Measurements from ENCODE around the gene TRIM3. TPM values are rescaled to one million over a fixed set of nuclear protein-coding genes. Genes with fewer than 3 reads are reported as not detected.
A peak's percentile ranks its signal among the peaks of the same experiment; 100 is the strongest.

TRIM3 gene
- total and polyA plus RNA-seq, 2 donors (not counting 1 experiment from before 2014, with no cell fraction given): 11.4 to 20.1 TPM

DNA sequence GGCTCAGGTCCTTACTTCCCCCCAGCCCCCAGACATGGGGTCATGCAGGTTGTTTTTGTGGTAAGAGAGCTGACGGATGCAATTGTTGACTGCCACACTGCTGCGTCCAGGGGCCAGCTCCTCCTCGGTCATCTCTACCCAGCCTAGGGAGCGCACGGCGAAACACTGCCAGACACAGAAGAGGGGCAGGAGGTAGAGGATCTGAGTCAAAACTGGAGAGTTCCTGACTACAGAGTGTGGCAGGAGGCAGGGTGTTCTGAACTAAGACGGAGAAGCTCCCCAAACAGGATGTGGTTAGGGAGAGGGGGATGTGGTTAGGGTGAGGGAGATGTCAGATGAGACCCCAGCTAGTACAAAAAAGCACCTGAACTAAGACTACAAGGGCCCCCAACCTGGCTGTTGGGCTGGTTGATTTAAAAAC is 71.2 kb downstream of the TRIM3 start:
- ATAC-seq (ENCODE audit: low read depth) (peak; percentile 83), DNase-seq (peak; percentile 81)
- TF ChIP-seq EZH2 (IDR thresholded peaks at IDR 0.05; ENCODE audit: borderline replicate concordance, insufficient read depth, low read depth, low read length, poor library complexity, severe bottlenecking): no peak
- TF ChIP-seq, protein P1, sequence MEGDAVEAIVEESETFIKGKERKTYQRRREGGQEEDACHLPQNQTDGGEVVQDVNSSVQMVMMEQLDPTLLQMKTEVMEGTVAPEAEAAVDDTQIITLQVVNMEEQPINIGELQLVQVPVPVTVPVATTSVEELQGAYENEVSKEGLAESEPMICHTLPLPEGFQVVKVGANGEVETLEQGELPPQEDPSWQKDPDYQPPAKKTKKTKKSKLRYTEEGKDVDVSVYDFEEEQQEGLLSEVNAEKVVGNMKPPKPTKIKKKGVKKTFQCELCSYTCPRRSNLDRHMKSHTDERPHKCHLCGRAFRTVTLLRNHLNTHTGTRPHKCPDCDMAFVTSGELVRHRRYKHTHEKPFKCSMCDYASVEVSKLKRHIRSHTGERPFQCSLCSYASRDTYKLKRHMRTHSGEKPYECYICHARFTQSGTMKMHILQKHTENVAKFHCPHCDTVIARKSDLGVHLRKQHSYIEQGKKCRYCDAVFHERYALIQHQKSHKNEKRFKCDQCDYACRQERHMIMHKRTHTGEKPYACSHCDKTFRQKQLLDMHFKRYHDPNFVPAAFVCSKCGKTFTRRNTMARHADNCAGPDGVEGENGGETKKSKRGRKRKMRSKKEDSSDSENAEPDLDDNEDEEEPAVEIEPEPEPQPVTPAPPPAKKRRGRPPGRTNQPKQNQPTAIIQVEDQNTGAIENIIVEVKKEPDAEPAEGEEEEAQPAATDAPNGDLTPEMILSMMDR (IDR thresholded peaks at IDR 0.05): no peak
- peak overlapping the region in 4 of 5 experiments; percentile 10 to 51 (median 34) for H3K4me3 ChIP-seq (ENCODE audit: control extremely low read depth in 1 of 5, extremely low read depth in 1 of 5, insufficient read depth in 1 of 5, low read depth in 2 of 5, low read length in 4 of 5)
- H3K27ac ChIP-seq (ENCODE audit: low read length in 2 of 2): peak overlapping the region; percentile 60 to 62
- H3K4me1 Mint-ChIP-seq: peaks cover 59% of the 10 kb centered on the region
- no peaks in the 10 kb centered on the region for H3K27me3 ChIP-seq (replicated peaks in 1 of 4; ENCODE audit: control extremely low read depth in 1 of 4, control insufficient read depth in 3 of 4, insufficient read depth in 4 of 4, low read length in 3 of 4)
- no peaks in the 10 kb centered on the region for H3K9me3 Mint-ChIP-seq (ENCODE audit: insufficient read depth)
- WGBS (ENCODE audit: insufficient coverage): 0% methylated on average over 7 of the region's 7 CpGs
- intact Hi-C loops (cut with micrococcal nuclease): loop anchor here (1.0 kb wide), 1 partner anchor 16 kb away; no protein-coding TSS in a partner anchor
- ChIA-PET POLR2A (interaction anchor here (1.0 to 1.5 kb wide), 2 partner anchors 12 to 17 kb away, joined by 5 to 7 read pairs; partner anchors contain the start of gene SMPD1), CTCF (interaction anchor here (1.4 to 6.0 kb wide), 4 partner anchors 12 to 42 kb away, joined by 4 to 49 read pairs (median 12); partner anchors contain the start of genes APBB1 and SMPD1)
- peaks cover 0 to 5% of the 10 kb centered on the region in 2 experiments for H3K36me3 ChIP-seq (replicated peaks in 1 of 2; ENCODE audit: control extremely low read depth in 1 of 2, control insufficient read depth in 1 of 2, extremely low read depth in 1 of 2, insufficient read depth in 2 of 2, low read length in 1 of 2)
- H3K27me3 Mint-ChIP-seq: no peaks in the 10 kb centered on the region
- peak overlapping the region; percentile 90 for H3K27ac Mint-ChIP-seq
- H3K9ac ChIP-seq (ENCODE audit: low read length): peak overlapping the region; percentile 53
- H4K20me1 ChIP-seq (ENCODE audit: control insufficient read depth, insufficient read depth, low read length, poor library complexity, severe bottlenecking): no peaks in the 10 kb centered on the region
- peaks cover 39 to 43% of the 10 kb centered on the region in 2 donors for H3K4me1 ChIP-seq (ENCODE audit: control insufficient read depth in 2 of 2, insufficient read depth in 2 of 2, low read length in 2 of 2)
- peak overlapping the region; percentile 44 for H2AFZ ChIP-seq (ENCODE audit: insufficient read depth, low read depth, low read length, poor library complexity, severe bottlenecking)
- no peaks in the 10 kb centered on the region for H3K79me2 ChIP-seq (ENCODE audit: control insufficient read depth, insufficient read depth, low read length)
- peak overlapping the region; percentile 83 for H3K4me2 ChIP-seq (replicated peaks; ENCODE audit: low read depth, low read length, poor library complexity, severe bottlenecking)
- no peaks in the 10 kb centered on the region for H3K9me3 ChIP-seq (ENCODE audit: control extremely low read depth in 1 of 3, control insufficient read depth in 2 of 3, insufficient read depth in 1 of 3, low read length in 2 of 3)
- H3K4me3 Mint-ChIP-seq: peak overlapping the region; percentile 80

DNA sequence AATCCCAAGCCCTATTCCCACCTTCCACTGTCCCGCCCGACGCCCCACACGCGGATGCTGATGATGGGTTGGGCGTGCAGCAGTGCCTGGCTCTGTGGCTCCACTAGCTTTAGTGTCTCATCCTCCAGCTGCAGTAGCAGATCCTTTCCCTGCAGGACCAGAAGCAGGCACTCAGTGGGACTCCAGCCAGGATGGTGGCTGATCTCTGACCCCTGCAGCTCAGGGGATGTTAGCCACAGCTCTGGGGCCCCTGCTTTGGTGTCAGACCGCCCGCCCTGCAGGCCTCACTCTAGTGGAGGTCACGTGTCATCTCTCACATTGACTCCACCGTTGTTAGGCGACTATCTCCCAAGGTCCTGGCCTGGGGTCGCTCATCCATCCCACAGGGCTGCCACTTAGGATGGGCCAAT is 71.7 kb downstream of the TRIM3 start:
- Histone ChIP-seq H3K9ac (ENCODE audit: low read length) (peak overlapping the region; percentile 53), H3K4me2 (replicated peaks; ENCODE audit: low read depth, low read length, poor library complexity, severe bottlenecking) (peak overlapping the region; percentile 83), H3K4me1 (ENCODE audit: control insufficient read depth in 2 of 2, insufficient read depth in 2 of 2, low read length in 2 of 2) (peaks cover 39 to 43% of the 10 kb centered on the region in 2 donors), H3K79me2 (ENCODE audit: control insufficient read depth, insufficient read depth, low read length) (no peaks in the 10 kb centered on the region), H4K20me1 (ENCODE audit: control insufficient read depth, insufficient read depth, low read length, poor library complexity, severe bottlenecking) (no peaks in the 10 kb centered on the region), H3K9me3 (ENCODE audit: control extremely low read depth in 1 of 3, control insufficient read depth in 2 of 3, insufficient read depth in 1 of 3, low read length in 2 of 3) (no peaks in the 10 kb centered on the region), H3K27me3 (replicated peaks in 1 of 4; ENCODE audit: control extremely low read depth in 1 of 4, control insufficient read depth in 3 of 4, insufficient read depth in 4 of 4, low read length in 3 of 4) (no peaks in the 10 kb centered on the region), H2AFZ (ENCODE audit: insufficient read depth, low read depth, low read length, poor library complexity, severe bottlenecking) (peak overlapping the region; percentile 44), H3K4me3 (ENCODE audit: control extremely low read depth in 1 of 5, extremely low read depth in 1 of 5, insufficient read depth in 1 of 5, low read depth in 2 of 5, low read length in 4 of 5) (peak overlapping the region in 3 of 5 experiments; percentile 10 to 51 (median 38)), H3K27ac (ENCODE audit: low read length in 2 of 2) (peak overlapping the region; percentile 60 to 62), H3K36me3 (replicated peaks in 1 of 2; ENCODE audit: control extremely low read depth in 1 of 2, control insufficient read depth in 1 of 2, extremely low read depth in 1 of 2, insufficient read depth in 2 of 2, low read length in 1 of 2) (peaks cover 0 to 6% of the 10 kb centered on the region in 2 experiments)
- Mint-ChIP-seq H3K27me3 (no peaks in the 10 kb centered on the region), H3K4me1 (peaks cover 57% of the 10 kb centered on the region), H3K4me3 (peak overlapping the region; percentile 80), H3K9me3 (ENCODE audit: insufficient read depth) (no peaks in the 10 kb centered on the region), H3K27ac (peak overlapping the region; percentile 90)
- 67% methylated on average over 12 of the region's 12 CpGs for WGBS (ENCODE audit: insufficient coverage)
- POLR2A ChIA-PET: interaction anchor here (1.0 kb wide), 1 partner anchor 18 kb away, joined by 5 read pairs; no protein-coding TSS in a partner anchor
- TF ChIP-seq, protein P1 (IDR thresholded peaks at IDR 0.05): no peak
- TF ChIP-seq EZH2 (IDR thresholded peaks at IDR 0.05; ENCODE audit: borderline replicate concordance, insufficient read depth, low read depth, low read length, poor library complexity, severe bottlenecking): no peak
- ATAC-seq (ENCODE audit: low read depth) (peak; percentile 16), DNase-seq (no peak)
- intact Hi-C loops (cut with micrococcal nuclease): loop anchor here (1.0 kb wide), 1 partner anchor 16 kb away; no protein-coding TSS in a partner anchor
- CTCF ChIA-PET: interaction anchor here (1.4 to 6.0 kb wide), 4 partner anchors 12 to 42 kb away, joined by 4 to 49 read pairs (median 12); partner anchors contain the start of genes APBB1 and SMPD1
